KOPT-K1 (cell line): ENCODE measurements around the gene PDE10A.

ENCODE experiments used
- H3K27ac ChIP-seq: fragments of 200-600 bp; sonication (generic); 2 replicates; pipeline ENCODE4 v1.5.1; 2016; ENCODE audit warnings: antibody characterized with exemption, mild to moderate bottlenecking, low read depth, low read length; ENCODE audit not compliant: poor library complexity, severe bottlenecking
- H3K36me3 ChIP-seq: fragments of 200-600 bp; sonication (generic); 2 replicates; pipeline ENCODE4 v1.5.1; 2017; ENCODE audit warnings: antibody characterized with exemption, mild to moderate bottlenecking, low read length, moderate library complexity; ENCODE audit not compliant: insufficient read depth
- H3K9me3 ChIP-seq: fragments of 200-600 bp; sonication (generic); 2 replicates; pipeline ENCODE4 v1.5.1; 2017; ENCODE audit warnings: antibody characterized with exemption, low read length, mild to moderate bottlenecking; ENCODE audit not compliant: insufficient read depth, poor library complexity, severe bottlenecking

The PDE10A gene

GRCh38 chr6:165455488-165455887 lies 207.6 kb downstream of the PDE10A start:
- no peak overlapping the region for H3K27ac ChIP-seq
- no peaks in the 10 kb centered on the region for H3K36me3 ChIP-seq
- no peaks in the 10 kb centered on the region for H3K9me3 ChIP-seq

- no peaks in the 10 kb centered on the region for H3K9me3 ChIP-seq
- H3K36me3 ChIP-seq: no peaks in the 10 kb centered on the region
- no peak overlapping the region for H3K27ac ChIP-seq
Measured at GRCh38 chr6:165453395-165453794, 209.6 kb downstream of the PDE10A start.

GRCh38 chr6:165451838-165452237 lies 211.2 kb downstream of the PDE10A start:
- H3K9me3 ChIP-seq: no peaks in the 10 kb centered on the region
- H3K27ac ChIP-seq: no peak overlapping the region
- H3K36me3 ChIP-seq: no peaks in the 10 kb centered on the region

GRCh38 chr6:165448210-165448609 lies 214.8 kb downstream of the PDE10A start:
- H3K9me3 ChIP-seq: peaks cover 7% of the 10 kb centered on the region
- H3K36me3 ChIP-seq: no peaks in the 10 kb centered on the region
- no peak overlapping the region for H3K27ac ChIP-seq

- peaks cover 13% of the 10 kb centered on the region for H3K9me3 ChIP-seq
- H3K36me3 ChIP-seq: no peaks in the 10 kb centered on the region
- no peak overlapping the region for H3K27ac ChIP-seq
Measured at GRCh38 chr6:165447141-165447540, 215.9 kb downstream of the PDE10A start.

GRCh38 chr6:165446331-165446730 lies 216.7 kb downstream of the PDE10A start:
- Histone ChIP-seq H3K36me3 (no peaks in the 10 kb centered on the region), H3K27ac (no peak overlapping the region), H3K9me3 (peaks cover 13% of the 10 kb centered on the region)

GRCh38 chr6:165443462-165443861 lies 219.6 kb downstream of the PDE10A start:
- Histone ChIP-seq H3K36me3 (no peaks in the 10 kb centered on the region), H3K27ac (no peak overlapping the region), H3K9me3 (peaks cover 13% of the 10 kb centered on the region)

- no peaks in the 10 kb centered on the region for H3K36me3 ChIP-seq
- no peak overlapping the region for H3K27ac ChIP-seq
- H3K9me3 ChIP-seq: peaks cover 13% of the 10 kb centered on the region
Measured at GRCh38 chr6:165441181-165441580, 221.9 kb downstream of the PDE10A start.

- H3K27ac ChIP-seq: no peak overlapping the region
- H3K36me3 ChIP-seq: no peaks in the 10 kb centered on the region
- peaks cover 13% of the 10 kb centered on the region for H3K9me3 ChIP-seq
Measured at GRCh38 chr6:165439928-165440554, 223.0 kb downstream of the PDE10A start.

- no peaks in the 10 kb centered on the region for H3K9me3 ChIP-seq
- no peaks in the 10 kb centered on the region for H3K36me3 ChIP-seq
- H3K27ac ChIP-seq: no peak overlapping the region
Measured at GRCh38 chr6:165426892-165427291, 236.1 kb downstream of the PDE10A start.

- Histone ChIP-seq H3K9me3 (no peaks in the 10 kb centered on the region), H3K27ac (no peak overlapping the region), H3K36me3 (no peaks in the 10 kb centered on the region)
Measured at GRCh38 chr6:165422192-165422591, 240.8 kb downstream of the PDE10A start.

- no peak overlapping the region for H3K27ac ChIP-seq
- H3K9me3 ChIP-seq: no peaks in the 10 kb centered on the region
- H3K36me3 ChIP-seq: no peaks in the 10 kb centered on the region
Measured at GRCh38 chr6:165417278-165417865, 245.7 kb downstream of the PDE10A start.

GRCh38 chr6:165404697-165405096 lies 258.3 kb downstream of the PDE10A start:
- H3K9me3 ChIP-seq: no peaks in the 10 kb centered on the region
- no peak overlapping the region for H3K27ac ChIP-seq
- no peaks in the 10 kb centered on the region for H3K36me3 ChIP-seq

- no peaks in the 10 kb centered on the region for H3K9me3 ChIP-seq
- H3K36me3 ChIP-seq: no peaks in the 10 kb centered on the region
- no peak overlapping the region for H3K27ac ChIP-seq
Measured at GRCh38 chr6:165404296-165404695, 258.7 kb downstream of the PDE10A start.

GRCh38 chr6:165403006-165403595 lies 259.9 kb downstream of the PDE10A start:
- Histone ChIP-seq H3K27ac (no peak overlapping the region), H3K9me3 (no peaks in the 10 kb centered on the region), H3K36me3 (no peaks in the 10 kb centered on the region)

- Histone ChIP-seq H3K36me3 (no peaks in the 10 kb centered on the region), H3K27ac (no peak overlapping the region), H3K9me3 (no peaks in the 10 kb centered on the region)
Measured at GRCh38 chr6:165401092-165401491, 261.9 kb downstream of the PDE10A start.
